ENCODE measurements around the gene LMAN2. TPM values are rescaled to one million over a fixed set of nuclear protein-coding genes. Genes with fewer than 3 reads are reported as not detected.

Gene LMAN2
- 220 and 227 TPM in 2 replicates for total RNA-seq (2014; rRNA removed; shearing (Covaris generic))
- polyA plus RNA-seq (2016; fragmentation: Nextera tagmentation; extraction: Ambion mirVana): 145 and 153 TPM in 2 replicates
- long read RNA-seq, transcript LMAN2-201 (8 exons, 1,800 nt): major isoform, 139 of 147 reads
- long read RNA-seq, partial matches to known transcripts: 2 of 147 reads
- long read RNA-seq, other reads (novel, unspliced or antisense): 5 of 147 reads

GRCh38 chr5:177351392-177352329, at the start of gene LMAN2:
Gene LMAN2 (minus strand): TSS chr5:177351668. CDS start chr5:177351647, 21 bp downstream.
- Histone ChIP-seq H3K4me3 (peak within 1 kb of the TSS; percentile 99), H3K4me1 (ENCODE audit: insufficient read depth) (peaks cover 6% of the 10 kb centered on the region), H3F3A (replicated peaks; ENCODE audit: low read depth) (0 out of 2 replicates have a peak, but pooled peaks cover 6% of the 10 kb centered on the region), H3K79me2 (replicated peaks; ENCODE audit: insufficient read depth) (peaks cover 47% of the 10 kb centered on the region), H3K4me2 (peak within 1 kb of the TSS; percentile 97), H3K36me3 (ENCODE audit: insufficient read depth) (peaks cover 13% of the 10 kb centered on the region; the same call in 1 of the 2 replicates), H2AFZ (peak within 1 kb of the TSS; percentile 90), H3K27ac (ENCODE audit: low read depth) (peak within 1 kb of the TSS; percentile 96), H4K20me1 (replicated peaks; ENCODE audit: insufficient read depth) (peaks cover 17% of the 10 kb centered on the region), H3K9me2 (ENCODE audit: insufficient read depth) (peaks cover 4% of the 10 kb centered on the region; the same call in 1 of the 2 replicates), H3K27me3 (ENCODE audit: insufficient read depth) (no peaks in the 10 kb centered on the region; the same call in 1 of the 2 replicates)
- H3K9me3 Mint-ChIP-seq: no peaks in the 10 kb centered on the region
- H3K4me3 Mint-ChIP-seq: peak within 1 kb of the TSS; percentile 99
- peaks cover 22% of the 10 kb centered on the region for H3K4me1 Mint-ChIP-seq
- H3K27ac Mint-ChIP-seq: peak within 1 kb of the TSS; percentile 100
- ATAC-seq: peak; percentile 98
- peaks cover 14% of the 10 kb centered on the region for H3K27me3 Mint-ChIP-seq (ENCODE audit: insufficient read depth, low read depth, poor library complexity)
- DNase-seq (ENCODE audit: low spot score): peak; percentile 98
- peaks cover 13% of the 10 kb centered on the region for H3K36me3 Mint-ChIP-seq (ENCODE audit: low read depth)
- peak; percentile 62 for TF ChIP-seq POLR2AphosphoS5 (IDR thresholded peaks at IDR 0.05; ENCODE audit: low read depth)
- TF ChIP-seq CREB1 (CRISPR knock-in tag; IDR thresholded peaks at IDR 0.05; ENCODE audit: low read depth): peak; percentile 60
- TF ChIP-seq STAT1 (IDR thresholded peaks at IDR 0.05; ENCODE audit: unreplicated experiment): no peak
- no peak for TF ChIP-seq JUNB (IDR thresholded peaks at IDR 0.05; ENCODE audit: unreplicated experiment)
- no peak for TF ChIP-seq REST (IDR thresholded peaks at IDR 0.05; ENCODE audit: unreplicated experiment)
- TF ChIP-seq EZH2 (IDR thresholded peaks at IDR 0.05; ENCODE audit: low read depth, unreplicated experiment): no peak
- no peak for TF ChIP-seq EZH2phosphoT487 (IDR thresholded peaks at IDR 0.05; ENCODE audit: unreplicated experiment)
- TF ChIP-seq ZNF462 (CRISPR knock-in tag; IDR thresholded peaks at IDR 0.05): no peak
- TF ChIP-seq ZNF331 (CRISPR knock-in tag; IDR thresholded peaks at IDR 0.05; ENCODE audit: low read depth): no peak
- TF ChIP-seq ZNF114 (CRISPR knock-in tag; IDR thresholded peaks at IDR 0.05): no peak
- no peak for TF ChIP-seq NANOG (IDR thresholded peaks at IDR 0.05; ENCODE audit: borderline replicate concordance)
- no peak for TF ChIP-seq CTCF (conservative IDR thresholded peaks at IDR 0.05; ENCODE audit: low read depth in 2 of 2)

Measured in GM23338 (cell line).